ENCODE measurements around the gene LRRN3.

LRRN3 gene

DNA sequence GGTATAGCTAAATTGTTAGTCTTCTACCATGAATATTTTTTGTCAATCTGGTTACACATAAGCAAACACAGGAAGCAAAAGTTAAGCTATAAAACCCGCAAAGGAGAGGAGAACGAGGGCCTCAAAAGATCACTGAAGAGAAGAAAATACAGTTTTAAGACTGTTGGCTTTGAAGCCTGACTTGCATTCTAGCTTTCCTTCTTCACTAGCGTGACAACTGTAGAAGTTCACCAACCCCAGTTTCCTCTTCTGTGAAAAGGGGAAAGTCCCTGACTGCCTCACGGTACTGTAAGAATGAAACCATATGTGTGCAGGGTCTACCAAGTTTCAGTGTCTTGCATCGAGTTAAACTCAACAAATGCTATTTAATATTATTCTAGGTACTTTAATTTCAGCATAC, 7.5 kb upstream of the LRRN3 start:
- H3K4me3 ChIP-seq (ENCODE audit: low read depth, low read length) = no peak overlapping the region
- no peak overlapping the region for H3K27ac ChIP-seq (ENCODE audit: extremely low read depth, low read depth, low read length)
- H3K9me3 ChIP-seq (ENCODE audit: control insufficient read depth, insufficient read depth, low read depth, low read length) = no peaks in the 10 kb centered on the region
- ChIA-PET POLR2A (no interaction called here), CTCF (no interaction called here)
- no peaks in the 10 kb centered on the region for H3K4me1 ChIP-seq (ENCODE audit: control insufficient read depth, insufficient read depth, low read length)
- TF ChIP-seq ZNF2 (tag by site-specific recombination; IDR thresholded peaks at IDR 0.05) = no peak
- no peak for TF ChIP-seq SP3 (tag by site-specific recombination; IDR thresholded peaks at IDR 0.05)
- TF ChIP-seq ZNF324 (tag by site-specific recombination; IDR thresholded peaks at IDR 0.05) = no peak
- no peak for TF ChIP-seq PRDM1 (tag by site-specific recombination; IDR thresholded peaks at IDR 0.05)
- TF ChIP-seq ZNF549 (tag by site-specific recombination; IDR thresholded peaks at IDR 0.05) = no peak
- TF ChIP-seq, protein P1, sequence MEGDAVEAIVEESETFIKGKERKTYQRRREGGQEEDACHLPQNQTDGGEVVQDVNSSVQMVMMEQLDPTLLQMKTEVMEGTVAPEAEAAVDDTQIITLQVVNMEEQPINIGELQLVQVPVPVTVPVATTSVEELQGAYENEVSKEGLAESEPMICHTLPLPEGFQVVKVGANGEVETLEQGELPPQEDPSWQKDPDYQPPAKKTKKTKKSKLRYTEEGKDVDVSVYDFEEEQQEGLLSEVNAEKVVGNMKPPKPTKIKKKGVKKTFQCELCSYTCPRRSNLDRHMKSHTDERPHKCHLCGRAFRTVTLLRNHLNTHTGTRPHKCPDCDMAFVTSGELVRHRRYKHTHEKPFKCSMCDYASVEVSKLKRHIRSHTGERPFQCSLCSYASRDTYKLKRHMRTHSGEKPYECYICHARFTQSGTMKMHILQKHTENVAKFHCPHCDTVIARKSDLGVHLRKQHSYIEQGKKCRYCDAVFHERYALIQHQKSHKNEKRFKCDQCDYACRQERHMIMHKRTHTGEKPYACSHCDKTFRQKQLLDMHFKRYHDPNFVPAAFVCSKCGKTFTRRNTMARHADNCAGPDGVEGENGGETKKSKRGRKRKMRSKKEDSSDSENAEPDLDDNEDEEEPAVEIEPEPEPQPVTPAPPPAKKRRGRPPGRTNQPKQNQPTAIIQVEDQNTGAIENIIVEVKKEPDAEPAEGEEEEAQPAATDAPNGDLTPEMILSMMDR (tag by site-specific recombination; IDR thresholded peaks at IDR 0.05) = no peak
- TF ChIP-seq HOXA7 (CRISPR knock-in tag; IDR thresholded peaks at IDR 0.05; ENCODE audit: borderline replicate concordance) = no peak
- TF ChIP-seq, protein P2, sequence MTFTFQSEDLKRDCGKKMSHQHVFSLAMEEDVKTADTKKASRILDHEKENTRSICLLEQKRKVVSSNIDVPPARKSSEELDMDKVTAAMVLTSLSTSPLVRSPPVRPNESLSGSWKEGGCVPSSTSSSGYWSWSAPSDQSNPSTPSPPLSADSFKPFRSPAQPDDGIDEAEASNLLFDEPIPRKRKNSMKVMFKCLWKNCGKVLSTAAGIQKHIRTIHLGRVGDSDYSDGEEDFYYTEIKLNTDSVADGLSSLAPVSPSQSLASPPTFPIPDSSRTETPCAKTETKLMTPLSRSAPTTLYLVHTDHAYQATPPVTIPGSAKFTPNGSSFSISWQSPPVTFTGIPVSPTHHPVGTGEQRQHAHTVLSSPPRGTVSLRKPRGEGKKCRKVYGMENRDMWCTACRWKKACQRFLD (tag by site-specific recombination; IDR thresholded peaks at IDR 0.05) = no peak
- no peak for TF ChIP-seq ZNF169 (tag by site-specific recombination; IDR thresholded peaks at IDR 0.05)
- TF ChIP-seq, protein P3, sequence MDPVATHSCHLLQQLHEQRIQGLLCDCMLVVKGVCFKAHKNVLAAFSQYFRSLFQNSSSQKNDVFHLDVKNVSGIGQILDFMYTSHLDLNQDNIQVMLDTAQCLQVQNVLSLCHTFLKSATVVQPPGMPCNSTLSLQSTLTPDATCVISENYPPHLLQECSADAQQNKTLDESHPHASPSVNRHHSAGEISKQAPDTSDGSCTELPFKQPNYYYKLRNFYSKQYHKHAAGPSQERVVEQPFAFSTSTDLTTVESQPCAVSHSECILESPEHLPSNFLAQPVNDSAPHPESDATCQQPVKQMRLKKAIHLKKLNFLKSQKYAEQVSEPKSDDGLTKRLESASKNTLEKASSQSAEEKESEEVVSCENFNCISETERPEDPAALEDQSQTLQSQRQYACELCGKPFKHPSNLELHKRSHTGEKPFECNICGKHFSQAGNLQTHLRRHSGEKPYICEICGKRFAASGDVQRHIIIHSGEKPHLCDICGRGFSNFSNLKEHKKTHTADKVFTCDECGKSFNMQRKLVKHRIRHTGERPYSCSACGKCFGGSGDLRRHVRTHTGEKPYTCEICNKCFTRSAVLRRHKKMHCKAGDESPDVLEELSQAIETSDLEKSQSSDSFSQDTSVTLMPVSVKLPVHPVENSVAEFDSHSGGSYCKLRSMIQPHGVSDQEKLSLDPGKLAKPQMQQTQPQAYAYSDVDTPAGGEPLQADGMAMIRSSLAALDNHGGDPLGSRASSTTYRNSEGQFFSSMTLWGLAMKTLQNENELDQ (tag by site-specific recombination; IDR thresholded peaks at IDR 0.05; ENCODE audit: low read depth) = no peak
- no peak for TF ChIP-seq ZXDB (tag by site-specific recombination; IDR thresholded peaks at IDR 0.05)
- no peak for TF ChIP-seq ZFHX2 (tag by site-specific recombination; conservative IDR thresholded peaks at IDR 0.05)
- no peak for TF ChIP-seq ZNF571 (tag by site-specific recombination; IDR thresholded peaks at IDR 0.05)
- H3K36me3 ChIP-seq (ENCODE audit: control insufficient read depth in 2 of 2, insufficient read depth in 1 of 2, low read length in 2 of 2) = no peaks in the 10 kb centered on the region

DNA sequence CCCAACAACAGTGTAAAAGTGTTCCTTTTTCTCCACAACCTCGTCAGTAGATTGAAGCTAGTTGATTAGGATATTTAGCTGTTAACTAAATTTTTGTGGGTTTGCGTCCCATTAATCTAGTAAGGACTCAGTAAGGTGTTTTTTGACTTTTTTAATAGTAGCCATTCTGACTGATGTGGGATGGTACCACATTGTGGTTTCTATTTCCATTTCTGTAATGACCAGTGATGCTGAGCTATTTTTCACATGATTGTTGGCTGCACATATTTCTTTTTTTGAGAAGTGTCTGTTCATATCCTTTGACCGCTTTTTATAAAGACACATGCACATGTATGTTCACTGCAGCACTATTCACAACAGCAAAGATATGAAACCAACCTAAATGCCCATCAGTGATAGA, 5.6 kb upstream of the LRRN3 start:
- Histone ChIP-seq H3K4me1 (ENCODE audit: control insufficient read depth, insufficient read depth, low read length) (no peaks in the 10 kb centered on the region), H3K4me3 (ENCODE audit: low read depth, low read length) (no peak overlapping the region), H3K36me3 (ENCODE audit: control insufficient read depth in 2 of 2, insufficient read depth in 1 of 2, low read length in 2 of 2) (no peaks in the 10 kb centered on the region), H3K9me3 (ENCODE audit: control insufficient read depth, insufficient read depth, low read depth, low read length) (no peaks in the 10 kb centered on the region), H3K27ac (ENCODE audit: extremely low read depth, low read depth, low read length) (no peak overlapping the region)
- no peak for TF ChIP-seq ZNF169 (tag by site-specific recombination; IDR thresholded peaks at IDR 0.05)
- no peak for TF ChIP-seq ZNF426 (tag by site-specific recombination; IDR thresholded peaks at IDR 0.05)
- TF ChIP-seq ZNF555 (tag by site-specific recombination; conservative IDR thresholded peaks at IDR 0.05) = no peak
- TF ChIP-seq ZNF791 (tag by site-specific recombination; IDR thresholded peaks at IDR 0.05) = no peak
- TF ChIP-seq, protein P4, sequence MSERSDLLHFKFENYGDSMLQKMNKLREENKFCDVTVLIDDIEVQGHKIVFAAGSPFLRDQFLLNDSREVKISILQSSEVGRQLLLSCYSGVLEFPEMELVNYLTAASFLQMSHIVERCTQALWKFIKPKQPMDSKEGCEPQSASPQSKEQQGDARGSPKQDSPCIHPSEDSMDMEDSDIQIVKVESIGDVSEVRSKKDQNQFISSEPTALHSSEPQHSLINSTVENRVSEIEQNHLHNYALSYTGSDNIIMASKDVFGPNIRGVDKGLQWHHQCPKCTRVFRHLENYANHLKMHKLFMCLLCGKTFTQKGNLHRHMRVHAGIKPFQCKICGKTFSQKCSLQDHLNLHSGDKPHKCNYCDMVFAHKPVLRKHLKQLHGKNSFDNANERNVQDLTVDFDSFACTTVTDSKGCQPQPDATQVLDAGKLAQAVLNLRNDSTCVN (tag by site-specific recombination; optimal IDR thresholded peaks at IDR 0.05) = no peak
- ChIA-PET CTCF (interaction anchor here (0.6 kb wide), 1 partner anchor 1000 kb away, joined by 4 read pairs; no protein-coding TSS in a partner anchor), POLR2A (no interaction called here)
